Measurements from ENCODE around the gene TSHZ2.
"Not testable (repeated sequence)": the region's sequence is repeated elsewhere in the genome, so short reads cannot be mapped to it uniquely, and the experiment has no call there.

Gene TSHZ2

GRCh38 chr20:53406580-53406979, 434.4 kb downstream of the TSHZ2 start:
- no peaks in the 10 kb centered on the region for H3K36me3 ChIP-seq (ENCODE audit: control insufficient read depth, insufficient read depth, low read length)
- no peaks in the 10 kb centered on the region for H3K4me1 ChIP-seq (ENCODE audit: control insufficient read depth, insufficient read depth, low read length)
- H3K27ac ChIP-seq (ENCODE audit: low read length): no peak overlapping the region
- no peaks in the 10 kb centered on the region for H3K27me3 ChIP-seq (ENCODE audit: control insufficient read depth, insufficient read depth, low read length)
- H3K4me3 ChIP-seq (ENCODE audit: low read length): no peak overlapping the region
- no peak for DNase-seq (ENCODE audit: low read depth, low spot score)
- no peaks in the 10 kb centered on the region for H3K9me3 ChIP-seq (ENCODE audit: control insufficient read depth, insufficient read depth, low read length)
- no CpG with 5 or more reads among the region's 3 CpGs for WGBS (ENCODE audit: insufficient coverage, insufficient read length)

- Histone ChIP-seq H3K27me3 (ENCODE audit: control insufficient read depth, insufficient read depth, low read length) (no peaks in the 10 kb centered on the region), H3K4me1 (ENCODE audit: control insufficient read depth, insufficient read depth, low read length) (peaks cover 4% of the 10 kb centered on the region; the same call in 1 of the 2 replicates), H3K36me3 (ENCODE audit: control insufficient read depth, insufficient read depth, low read length) (no peaks in the 10 kb centered on the region), H3K27ac (ENCODE audit: low read length) (no peak overlapping the region), H3K4me3 (ENCODE audit: low read length) (no peak overlapping the region), H3K9me3 (ENCODE audit: control insufficient read depth, insufficient read depth, low read length) (no peaks in the 10 kb centered on the region)
- no CpG with 5 or more reads among the region's 11 CpGs for WGBS (ENCODE audit: insufficient coverage, insufficient read length)
- DNase-seq (ENCODE audit: low read depth, low spot score): no peak
These were observed 436.7 kb downstream of the TSHZ2 start for GRCh38 chr20:53408691-53409446.

GRCh38 chr20:53409447-53409717, 437.2 kb downstream of the TSHZ2 start:
- no CpG with 5 or more reads among the region's 2 CpGs for WGBS (ENCODE audit: insufficient coverage, insufficient read length)
- H3K4me3 ChIP-seq (ENCODE audit: low read length): no peak overlapping the region
- no peaks in the 10 kb centered on the region for H3K9me3 ChIP-seq (ENCODE audit: control insufficient read depth, insufficient read depth, low read length)
- H3K36me3 ChIP-seq (ENCODE audit: control insufficient read depth, insufficient read depth, low read length): no peaks in the 10 kb centered on the region
- H3K27ac ChIP-seq (ENCODE audit: low read length): no peak overlapping the region
- peaks cover 4% of the 10 kb centered on the region; the same call in 1 of the 2 replicates for H3K4me1 ChIP-seq (ENCODE audit: control insufficient read depth, insufficient read depth, low read length)
- no peaks in the 10 kb centered on the region for H3K27me3 ChIP-seq (ENCODE audit: control insufficient read depth, insufficient read depth, low read length)
- DNase-seq (ENCODE audit: low read depth, low spot score): no peak

- no peak for DNase-seq (ENCODE audit: low read depth, low spot score)
- Histone ChIP-seq H3K4me1 (ENCODE audit: control insufficient read depth, insufficient read depth, low read length) (peaks cover 4% of the 10 kb centered on the region; the same call in 1 of the 2 replicates), H3K27ac (ENCODE audit: low read length) (no peak overlapping the region), H3K4me3 (ENCODE audit: low read length) (no peak overlapping the region), H3K27me3 (ENCODE audit: control insufficient read depth, insufficient read depth, low read length) (no peaks in the 10 kb centered on the region), H3K36me3 (ENCODE audit: control insufficient read depth, insufficient read depth, low read length) (no peaks in the 10 kb centered on the region), H3K9me3 (ENCODE audit: control insufficient read depth, insufficient read depth, low read length) (no peaks in the 10 kb centered on the region)
- no CpG with 5 or more reads among the region's 3 CpGs for WGBS (ENCODE audit: insufficient coverage, insufficient read length)
These were observed 439.0 kb downstream of the TSHZ2 start for GRCh38 chr20:53411129-53411528.

- Histone ChIP-seq H3K27ac (ENCODE audit: low read length) (no peak overlapping the region), H3K27me3 (ENCODE audit: control insufficient read depth, insufficient read depth, low read length) (no peaks in the 10 kb centered on the region), H3K36me3 (ENCODE audit: control insufficient read depth, insufficient read depth, low read length) (no peaks in the 10 kb centered on the region), H3K9me3 (ENCODE audit: control insufficient read depth, insufficient read depth, low read length) (no peaks in the 10 kb centered on the region), H3K4me3 (ENCODE audit: low read length) (no peak overlapping the region), H3K4me1 (ENCODE audit: control insufficient read depth, insufficient read depth, low read length) (peaks cover 4% of the 10 kb centered on the region; the same call in 1 of the 2 replicates)
- no peak for DNase-seq (ENCODE audit: low read depth, low spot score)
- WGBS (ENCODE audit: insufficient coverage, insufficient read length): no CpG with 5 or more reads among the region's 4 CpGs
These were observed 439.7 kb downstream of the TSHZ2 start for GRCh38 chr20:53411891-53412290.

- Histone ChIP-seq H3K36me3 (ENCODE audit: control insufficient read depth, insufficient read depth, low read length) (no peaks in the 10 kb centered on the region), H3K4me1 (ENCODE audit: control insufficient read depth, insufficient read depth, low read length) (peaks cover 4% of the 10 kb centered on the region; the same call in 1 of the 2 replicates), H3K27ac (ENCODE audit: low read length) (no peak overlapping the region), H3K9me3 (ENCODE audit: control insufficient read depth, insufficient read depth, low read length) (no peaks in the 10 kb centered on the region), H3K4me3 (ENCODE audit: low read length) (no peak overlapping the region), H3K27me3 (ENCODE audit: control insufficient read depth, insufficient read depth, low read length) (no peaks in the 10 kb centered on the region)
- no CpG with 5 or more reads among the region's 13 CpGs for WGBS (ENCODE audit: insufficient coverage, insufficient read length)
- DNase-seq (ENCODE audit: low read depth, low spot score): peak; percentile 2
These were observed 440.5 kb downstream of the TSHZ2 start for GRCh38 chr20:53412577-53413185.

- Histone ChIP-seq H3K27ac (ENCODE audit: low read length) (no peak overlapping the region), H3K36me3 (ENCODE audit: control insufficient read depth, insufficient read depth, low read length) (no peaks in the 10 kb centered on the region), H3K4me3 (ENCODE audit: low read length) (no peak overlapping the region), H3K4me1 (ENCODE audit: control insufficient read depth, insufficient read depth, low read length) (peaks cover 4% of the 10 kb centered on the region; the same call in 1 of the 2 replicates), H3K9me3 (ENCODE audit: control insufficient read depth, insufficient read depth, low read length) (no peaks in the 10 kb centered on the region), H3K27me3 (ENCODE audit: control insufficient read depth, insufficient read depth, low read length) (no peaks in the 10 kb centered on the region)
- WGBS (ENCODE audit: insufficient coverage, insufficient read length): no CpG with 5 or more reads among the region's 15 CpGs
- DNase-seq (ENCODE audit: low read depth, low spot score): peak; percentile 87
These were observed 441.1 kb downstream of the TSHZ2 start for GRCh38 chr20:53413186-53413631.

- not testable (repeated sequence) for H3K4me3 ChIP-seq (ENCODE audit: low read length); H3K27ac ChIP-seq (ENCODE audit: low read length); H3K9me3 ChIP-seq (ENCODE audit: control insufficient read depth, insufficient read depth, low read length); H3K4me1 ChIP-seq (ENCODE audit: control insufficient read depth, insufficient read depth, low read length); H3K27me3 ChIP-seq (ENCODE audit: control insufficient read depth, insufficient read depth, low read length); H3K36me3 ChIP-seq (ENCODE audit: control insufficient read depth, insufficient read depth, low read length); DNase-seq (ENCODE audit: low read depth, low spot score)
- WGBS (ENCODE audit: insufficient coverage, insufficient read length): no CpG with 5 or more reads among the region's 1 CpG
These were observed 441.7 kb downstream of the TSHZ2 start for GRCh38 chr20:53413845-53414244.

- no peaks in the 10 kb centered on the region for H3K4me1 ChIP-seq (ENCODE audit: control insufficient read depth, insufficient read depth, low read length)
- DNase-seq (ENCODE audit: low read depth, low spot score): no peak
- WGBS (ENCODE audit: insufficient coverage, insufficient read length): no CpG with 5 or more reads among the region's 11 CpGs
These were observed 447.7 kb downstream of the TSHZ2 start for GRCh38 chr20:53419693-53420460.

GRCh38 chr20:53421343-53421742, 449.2 kb downstream of the TSHZ2 start:
- no peaks in the 10 kb centered on the region for H3K4me1 ChIP-seq (ENCODE audit: control insufficient read depth, insufficient read depth, low read length)
- no peaks in the 10 kb centered on the region for H3K9me3 ChIP-seq (ENCODE audit: control insufficient read depth, insufficient read depth, low read length)
- no peak for DNase-seq (ENCODE audit: low read depth, low spot score)
- no CpG with 5 or more reads among the region's 7 CpGs for whole genome bisulfite sequencing (ENCODE audit: insufficient coverage, insufficient read length)
- no peak overlapping the region for H3K4me3 ChIP-seq (ENCODE audit: low read length)
- H3K36me3 ChIP-seq (ENCODE audit: control insufficient read depth, insufficient read depth, low read length): no peaks in the 10 kb centered on the region
- H3K27me3 ChIP-seq (ENCODE audit: control insufficient read depth, insufficient read depth, low read length): no peaks in the 10 kb centered on the region
- no peak overlapping the region for H3K27ac ChIP-seq (ENCODE audit: low read length)

More at GRCh38 chr20:53419693-53420460, 447.7 kb downstream of the TSHZ2 start:
- Histone ChIP-seq H3K9me3 (ENCODE audit: control insufficient read depth, insufficient read depth, low read length) (no peaks in the 10 kb centered on the region), H3K36me3 (ENCODE audit: control insufficient read depth, insufficient read depth, low read length) (no peaks in the 10 kb centered on the region), H3K27ac (ENCODE audit: low read length) (no peak overlapping the region), H3K4me3 (ENCODE audit: low read length) (no peak overlapping the region), H3K27me3 (ENCODE audit: control insufficient read depth, insufficient read depth, low read length) (no peaks in the 10 kb centered on the region)
